NCI-H2029 (cell line): ENCODE data around the gene APPL2.

ENCODE experiments used
- DNase-seq: peaks from one replicate; lab custom pipeline; 2025; lab: John Stamatoyannopoulos, UW

Gene APPL2

GRCh38 chr12:105235732-105236476 lies at the start of gene APPL2:
Gene APPL2, minus strand, starts transcription at chr12:105236174. Its CDS starts 162 bp downstream, at chr12:105236012.
- peak; percentile 87 for DNase-seq

GRCh38 chr12:105285378-105285777 lies 49.4 kb upstream of the APPL2 start:
- DNase-seq, result no peak

GRCh38 chr12:105281694-105282049 lies 45.7 kb upstream of the APPL2 start:
- no peak for DNase-seq

- DNase-seq, result no peak
Measured at GRCh38 chr12:105280966-105281693, 45.2 kb upstream of the APPL2 start.

- DNase-seq, result no peak
Measured at GRCh38 chr12:105279460-105280056, 43.6 kb upstream of the APPL2 start.

GRCh38 chr12:105278043-105278697 lies 42.2 kb upstream of the APPL2 start:
- DNase-seq, result no peak

GRCh38 chr12:105275997-105276733 lies 40.2 kb upstream of the APPL2 start:
- DNase-seq, result peak; percentile 8

- DNase-seq, result no peak
Measured at GRCh38 chr12:105274571-105274970, 38.6 kb upstream of the APPL2 start.

- DNase-seq, result no peak
Measured at GRCh38 chr12:105273601-105274000, 37.6 kb upstream of the APPL2 start.

- DNase-seq, result no peak
Measured at GRCh38 chr12:105272814-105273416, 36.9 kb upstream of the APPL2 start.

- DNase-seq, result no peak
Measured at GRCh38 chr12:105272152-105272551, 36.2 kb upstream of the APPL2 start.

- no peak for DNase-seq
Measured at GRCh38 chr12:105271364-105271763, 35.4 kb upstream of the APPL2 start.

- no peak for DNase-seq
Measured at GRCh38 chr12:105270671-105271255, 34.8 kb upstream of the APPL2 start.

- DNase-seq, result no peak
Measured at GRCh38 chr12:105267711-105268110, 31.7 kb upstream of the APPL2 start.

GRCh38 chr12:105264771-105265170 lies 28.8 kb upstream of the APPL2 start:
- no peak for DNase-seq

- no peak for DNase-seq
Measured at GRCh38 chr12:105262461-105263184, 26.6 kb upstream of the APPL2 start.

- DNase-seq, result no peak
Measured at GRCh38 chr12:105261010-105261409, 25.0 kb upstream of the APPL2 start.

- DNase-seq, result no peak
Measured at GRCh38 chr12:105259226-105259625, 23.3 kb upstream of the APPL2 start.

GRCh38 chr12:105257321-105257728 lies 21.4 kb upstream of the APPL2 start:
- no peak for DNase-seq

GRCh38 chr12:105256921-105257320 lies 20.9 kb upstream of the APPL2 start:
- DNase-seq, result no peak
